GM21786 (cell line): ENCODE data around the gene CENPA.

ENCODE experiments used
- ATAC-seq: cut with Tn5 transposase; IDR thresholded peaks from one replicate; pipeline ENCODE4 v1.9.1; 2021; ENCODE audit not compliant: unreplicated experiment

The CENPA gene

DNA sequence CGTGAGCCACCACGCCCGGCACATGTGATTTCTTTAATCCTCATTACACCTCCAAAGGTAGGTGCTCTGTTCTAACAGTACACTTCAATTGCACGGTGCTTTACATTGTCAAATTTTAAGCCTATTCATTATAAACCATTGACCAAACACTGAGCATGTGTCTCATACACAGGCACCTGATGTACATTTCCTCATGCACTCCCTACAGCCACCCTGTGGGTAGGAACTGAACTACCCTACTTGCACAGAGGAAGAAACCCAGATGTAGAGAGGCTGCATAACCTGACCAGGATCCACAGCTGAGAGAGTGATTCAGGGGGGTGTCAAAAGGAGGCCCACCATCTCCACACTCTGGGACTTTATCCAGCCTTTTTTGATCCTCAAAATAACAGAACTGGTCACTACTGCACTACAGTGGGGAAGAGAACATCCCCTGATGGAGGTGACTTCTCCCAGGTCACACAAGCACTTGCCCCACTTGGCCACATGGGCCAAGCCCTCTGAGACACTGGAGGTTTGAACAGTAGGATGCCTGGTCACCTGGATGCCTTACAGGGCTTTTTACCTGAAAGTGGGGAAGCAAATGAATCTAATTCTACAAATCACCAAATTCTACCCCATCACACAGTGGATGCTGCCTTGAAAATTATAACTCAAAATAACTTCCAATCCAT is 55.2 kb downstream of the CENPA start:
- ATAC-seq, result no peak

- no peak for ATAC-seq
Measured at GRCh38 chr2:26843041-26843440, 57.2 kb downstream of the CENPA start.
